Adipocyte (in vitro differentiated cells): Measurements from ENCODE around the gene UTP25.

Experiments used
- DNase-seq: peaks from one replicate; pipeline ENCODE4 v3.0.0-alpha.2; 2015; ENCODE audit warnings: low read depth
- H3K27me3 ChIP-seq: replicated peaks from 2 replicates; pipeline ENCODE4 v1.7.0; 2013; ENCODE audit warnings: mild to moderate bottlenecking, low read length, moderate library complexity; ENCODE audit not compliant: control insufficient read depth, insufficient read depth
- H3K36me3 ChIP-seq: 2 replicates; pipeline ENCODE4 v1.7.0; 2013; ENCODE audit warnings: low read length, mild to moderate bottlenecking, moderate library complexity; ENCODE audit not compliant: control insufficient read depth, insufficient read depth, severe bottlenecking
- H3K4me1 ChIP-seq: 2 replicates; pipeline ENCODE4 v1.7.0; 2013; ENCODE audit warnings: mild to moderate bottlenecking, low read length, moderate library complexity; ENCODE audit not compliant: control insufficient read depth, insufficient read depth
- H3K4me3 ChIP-seq: 2 replicates; pipeline ENCODE4 v1.7.0; 2013; ENCODE audit warnings: mild to moderate bottlenecking, low read length, moderate library complexity
- H3K9ac ChIP-seq: 2 replicates; pipeline ENCODE4 v1.7.0; 2013; ENCODE audit warnings: mild to moderate bottlenecking, low read length, moderate library complexity
- H3K9me3 ChIP-seq: 2 replicates; pipeline ENCODE4 v1.7.0; 2013; ENCODE audit warnings: mild to moderate bottlenecking, low read length, moderate library complexity; ENCODE audit not compliant: control insufficient read depth

The UTP25 gene

DNA sequence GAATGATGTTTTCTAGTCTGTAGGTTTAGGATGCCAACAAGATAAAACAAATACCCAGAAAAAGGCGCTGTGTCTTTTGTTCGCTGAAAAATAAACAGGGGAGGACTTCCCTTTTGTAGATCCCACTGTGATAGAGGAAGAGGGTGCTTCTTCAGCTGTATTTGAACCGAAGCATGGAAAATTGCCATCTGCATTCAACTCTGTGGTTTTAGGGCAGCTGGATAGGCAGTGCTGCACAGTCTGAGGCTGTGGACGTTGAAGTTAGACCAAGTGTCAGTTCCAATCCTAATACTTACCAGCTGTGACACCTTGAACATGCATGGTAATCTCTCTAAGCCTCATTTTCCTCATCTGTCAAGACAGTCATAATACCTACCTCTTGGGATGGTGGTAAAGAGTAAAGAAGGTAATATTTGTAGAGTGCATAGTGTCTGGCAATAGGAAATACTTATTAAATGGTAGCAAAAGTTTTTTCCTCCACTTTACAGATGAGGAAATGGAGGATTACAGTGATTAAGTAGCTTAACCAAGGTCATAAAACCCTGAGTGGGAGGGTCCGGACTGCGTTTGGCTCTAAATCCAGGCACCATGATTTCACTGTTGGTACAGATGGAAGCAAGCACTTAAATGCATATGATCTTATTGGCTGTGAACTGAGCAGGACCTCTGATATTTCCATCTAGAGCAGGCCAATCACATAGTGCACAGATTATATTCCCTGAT is 48.5 kb downstream of the UTP25 start:
- no peak overlapping the region for H3K9ac ChIP-seq
- H3K4me1 ChIP-seq = no peaks in the 10 kb centered on the region
- no peaks in the 10 kb centered on the region for H3K9me3 ChIP-seq
- DNase-seq = no peak
- H3K36me3 ChIP-seq = no peaks in the 10 kb centered on the region
- no peak overlapping the region for H3K4me3 ChIP-seq
- no peaks in the 10 kb centered on the region for H3K27me3 ChIP-seq

DNA sequence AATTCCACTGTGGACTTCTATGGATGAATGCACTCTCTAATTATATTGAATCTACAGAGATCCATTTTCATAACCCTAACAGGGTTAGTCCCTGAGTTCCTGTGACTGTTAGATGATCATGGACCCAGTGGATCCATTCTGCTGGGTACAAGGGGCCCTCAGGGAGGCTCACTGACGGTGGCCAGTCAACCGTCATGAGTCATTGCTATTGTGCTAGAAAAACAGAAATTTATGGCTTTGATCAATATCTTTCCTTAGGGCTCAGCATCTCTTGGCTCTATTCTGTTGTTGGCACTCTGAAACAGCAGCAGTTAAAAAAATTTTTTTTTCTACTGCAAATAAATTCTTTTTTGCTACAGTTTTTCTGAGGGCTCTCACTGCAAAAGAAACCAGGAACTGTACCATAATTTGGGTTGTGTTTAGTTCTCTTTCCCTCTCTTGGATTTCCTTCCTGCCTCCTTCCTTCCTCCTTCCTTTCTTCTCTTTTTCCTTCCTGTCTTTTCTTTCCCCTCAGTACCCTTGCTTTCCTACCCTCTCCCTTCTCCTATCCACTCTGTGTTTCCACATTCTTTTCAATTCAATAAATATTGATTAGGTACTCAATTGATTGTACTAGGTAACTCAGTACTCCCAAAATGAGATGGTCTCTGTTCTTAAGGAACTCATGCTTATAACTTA is 49.5 kb downstream of the UTP25 start:
- Histone ChIP-seq H3K4me1 (no peaks in the 10 kb centered on the region), H3K9ac (no peak overlapping the region), H3K36me3 (no peaks in the 10 kb centered on the region), H3K9me3 (no peaks in the 10 kb centered on the region), H3K4me3 (no peak overlapping the region), H3K27me3 (no peaks in the 10 kb centered on the region)
- DNase-seq = no peak

DNA sequence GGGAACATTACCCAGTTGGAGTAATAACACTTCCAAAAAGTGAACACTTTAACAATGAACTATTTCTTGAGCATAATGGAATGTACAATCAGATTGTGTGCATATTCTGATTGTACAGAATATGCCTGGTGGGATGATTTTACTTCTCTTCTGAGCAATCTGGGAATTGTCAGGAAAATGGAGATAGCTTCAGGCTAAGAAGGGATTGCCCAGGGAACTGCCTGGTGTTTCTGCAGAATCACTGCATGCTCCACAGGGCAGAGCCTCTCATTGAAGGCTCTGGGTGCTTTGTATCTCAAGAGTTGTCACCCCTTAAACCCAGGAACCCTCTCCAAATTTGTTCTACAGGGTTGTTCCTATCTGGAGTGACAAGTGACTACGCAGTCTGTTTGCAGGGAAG is 51.2 kb downstream of the UTP25 start:
- Histone ChIP-seq H3K4me3 (no peak overlapping the region), H3K9me3 (no peaks in the 10 kb centered on the region), H3K9ac (no peak overlapping the region), H3K36me3 (no peaks in the 10 kb centered on the region), H3K27me3 (no peaks in the 10 kb centered on the region), H3K4me1 (peaks cover 12% of the 10 kb centered on the region)
- no peak for DNase-seq

DNA sequence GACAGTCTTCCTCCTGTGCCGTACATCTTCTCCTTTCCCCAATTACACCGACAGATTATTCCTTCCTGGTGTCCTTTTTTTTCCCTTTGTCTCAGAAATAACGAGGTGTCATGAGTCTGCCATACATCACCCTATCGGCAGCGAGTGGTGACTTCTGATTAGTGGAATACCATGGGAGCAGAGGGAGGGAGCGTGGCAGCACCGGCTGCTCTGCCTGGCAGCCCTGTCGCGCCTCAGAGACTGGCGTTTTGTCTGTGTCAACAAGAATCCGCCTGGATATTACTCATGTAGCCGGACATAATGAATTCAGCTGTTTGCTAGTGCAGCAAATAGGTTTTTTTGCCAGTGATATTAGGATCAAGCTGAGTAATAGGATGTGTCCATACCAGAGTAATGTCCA is 51.8 kb downstream of the UTP25 start:
- H3K4me1 ChIP-seq = peaks cover 18% of the 10 kb centered on the region
- no peaks in the 10 kb centered on the region for H3K36me3 ChIP-seq
- no peaks in the 10 kb centered on the region for H3K27me3 ChIP-seq
- H3K9ac ChIP-seq = no peak overlapping the region
- no peak overlapping the region for H3K4me3 ChIP-seq
- no peak for DNase-seq
- H3K9me3 ChIP-seq = no peaks in the 10 kb centered on the region

DNA sequence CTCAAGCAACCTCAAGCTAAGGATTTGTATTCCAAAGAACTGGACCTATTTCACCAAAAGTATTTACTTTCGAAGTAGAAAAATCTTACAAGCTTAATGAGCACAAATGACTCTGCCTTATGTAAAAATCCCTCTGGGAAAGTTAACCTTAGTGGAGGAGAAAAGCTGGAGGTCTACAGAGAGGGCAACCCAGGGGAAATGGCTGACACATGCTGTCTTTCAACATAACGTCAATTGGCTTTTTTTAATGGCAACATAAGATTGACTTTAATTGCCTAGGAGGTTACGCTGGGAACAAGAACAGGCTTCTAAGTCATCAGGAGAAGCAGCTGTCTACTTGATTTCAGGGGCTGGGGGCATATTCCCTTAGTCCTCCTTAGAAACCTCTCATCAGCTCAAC is 52.3 kb downstream of the UTP25 start:
- H3K4me3 ChIP-seq = no peak overlapping the region
- H3K36me3 ChIP-seq = no peaks in the 10 kb centered on the region
- H3K27me3 ChIP-seq = no peaks in the 10 kb centered on the region
- peaks cover 23% of the 10 kb centered on the region for H3K4me1 ChIP-seq
- no peak for DNase-seq
- H3K9me3 ChIP-seq = no peaks in the 10 kb centered on the region
- H3K9ac ChIP-seq = no peak overlapping the region

DNA sequence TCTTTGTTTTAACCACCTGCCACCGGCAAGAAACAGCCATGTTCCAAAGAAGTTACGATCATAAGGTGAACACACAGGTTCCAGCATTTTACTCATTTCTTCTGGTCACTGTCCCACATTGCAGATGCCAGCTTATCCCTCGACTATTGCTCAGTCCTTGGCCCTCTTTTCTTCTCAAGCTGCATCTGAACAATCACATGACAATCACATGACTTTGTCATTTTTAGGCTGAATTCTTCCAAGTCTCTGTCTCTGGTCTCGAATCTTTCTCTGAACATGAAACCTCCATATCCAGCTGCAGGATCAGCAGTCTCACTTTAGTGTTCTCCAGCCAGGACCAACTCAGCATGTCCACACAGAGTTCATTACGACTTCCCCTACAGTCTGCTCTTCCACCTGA is 53.8 kb downstream of the UTP25 start:
- Histone ChIP-seq H3K4me1 (peaks cover 33% of the 10 kb centered on the region), H3K27me3 (peaks cover 3% of the 10 kb centered on the region), H3K9ac (no peak overlapping the region), H3K4me3 (no peak overlapping the region), H3K36me3 (no peaks in the 10 kb centered on the region), H3K9me3 (no peaks in the 10 kb centered on the region)
- no peak for DNase-seq

DNA sequence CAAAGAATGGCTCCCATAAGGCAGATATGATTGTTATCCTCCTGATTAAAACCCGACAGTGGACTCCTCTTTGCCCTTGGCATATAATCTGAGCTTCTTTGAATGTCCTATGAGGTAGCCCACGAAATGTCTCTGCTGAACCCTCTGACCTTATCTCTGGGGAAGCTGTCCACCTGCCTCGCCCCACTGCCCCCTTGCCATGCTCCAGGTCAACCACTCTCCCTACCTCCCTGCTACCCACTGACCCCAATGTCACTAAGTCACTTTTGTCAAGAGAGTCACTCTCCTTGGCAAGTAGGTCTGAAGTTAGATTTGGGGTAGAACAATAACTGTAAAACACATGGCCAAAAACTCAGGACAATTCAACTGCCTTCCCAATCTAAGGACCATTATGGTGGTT is 54.5 kb downstream of the UTP25 start:
- H3K4me1 ChIP-seq = peaks cover 33% of the 10 kb centered on the region
- no peak for DNase-seq
- H3K4me3 ChIP-seq = no peak overlapping the region
- H3K36me3 ChIP-seq = no peaks in the 10 kb centered on the region
- no peak overlapping the region for H3K9ac ChIP-seq
- no peaks in the 10 kb centered on the region for H3K9me3 ChIP-seq
- H3K27me3 ChIP-seq = peaks cover 6% of the 10 kb centered on the region

DNA sequence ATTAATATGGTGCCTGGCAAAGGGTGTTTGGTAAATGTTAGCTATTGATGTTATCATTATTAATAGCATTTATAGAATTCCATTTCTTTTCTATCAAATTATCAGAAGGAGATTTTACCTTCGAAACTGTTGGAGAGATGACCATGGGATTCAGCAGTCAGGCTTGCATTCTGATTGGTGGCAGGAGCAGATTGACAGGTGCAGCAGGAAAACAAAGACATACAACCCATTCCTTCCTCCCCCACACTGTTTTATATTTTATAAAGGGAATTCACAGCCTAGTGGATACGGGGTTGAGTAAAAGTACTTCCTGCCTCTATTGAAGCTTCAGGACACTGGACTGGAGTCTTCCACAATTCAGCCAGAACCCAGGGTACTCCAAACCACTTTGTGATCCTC is 55.2 kb downstream of the UTP25 start:
- Histone ChIP-seq H3K4me3 (peak overlapping the region; percentile 53), H3K9ac (no peak overlapping the region), H3K27me3 (peaks cover 6% of the 10 kb centered on the region), H3K4me1 (peaks cover 33% of the 10 kb centered on the region), H3K36me3 (no peaks in the 10 kb centered on the region), H3K9me3 (no peaks in the 10 kb centered on the region)
- DNase-seq = no peak

DNA sequence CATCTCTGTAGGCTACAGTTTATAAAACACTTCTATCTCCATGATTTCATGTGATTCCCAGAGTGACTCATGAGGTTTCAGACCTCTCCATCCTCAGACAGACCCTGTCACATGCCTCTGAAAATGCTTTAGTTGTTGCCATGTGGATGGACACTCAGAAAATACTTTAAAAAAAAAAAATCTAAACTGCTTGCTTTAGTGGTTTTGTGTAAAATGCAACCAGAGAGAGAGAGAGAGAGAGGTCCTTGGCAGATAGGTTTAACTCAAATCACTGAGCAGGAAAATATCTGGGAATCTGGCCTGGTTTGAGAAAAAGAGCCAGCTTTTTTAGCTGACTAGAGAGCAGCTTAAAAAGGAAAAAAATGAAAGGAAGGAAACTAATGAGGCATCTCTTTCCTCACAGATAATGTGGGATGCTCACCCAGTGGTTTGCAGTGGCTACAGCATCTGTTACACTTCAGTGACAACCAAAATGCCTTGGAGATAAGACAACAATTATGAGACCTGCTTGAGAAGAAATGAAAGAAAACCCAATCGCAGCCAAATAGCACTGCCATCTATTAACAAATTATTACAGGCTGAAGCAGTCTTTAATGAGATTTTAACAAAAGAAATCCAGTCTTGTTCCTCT is 55.7 kb downstream of the UTP25 start:
- Histone ChIP-seq H3K9me3 (no peaks in the 10 kb centered on the region), H3K9ac (peak overlapping the region; percentile 46), H3K27me3 (peaks cover 8% of the 10 kb centered on the region), H3K4me1 (peaks cover 33% of the 10 kb centered on the region), H3K36me3 (no peaks in the 10 kb centered on the region), H3K4me3 (peak overlapping the region; percentile 53)
- DNase-seq = peak; percentile 55

DNA sequence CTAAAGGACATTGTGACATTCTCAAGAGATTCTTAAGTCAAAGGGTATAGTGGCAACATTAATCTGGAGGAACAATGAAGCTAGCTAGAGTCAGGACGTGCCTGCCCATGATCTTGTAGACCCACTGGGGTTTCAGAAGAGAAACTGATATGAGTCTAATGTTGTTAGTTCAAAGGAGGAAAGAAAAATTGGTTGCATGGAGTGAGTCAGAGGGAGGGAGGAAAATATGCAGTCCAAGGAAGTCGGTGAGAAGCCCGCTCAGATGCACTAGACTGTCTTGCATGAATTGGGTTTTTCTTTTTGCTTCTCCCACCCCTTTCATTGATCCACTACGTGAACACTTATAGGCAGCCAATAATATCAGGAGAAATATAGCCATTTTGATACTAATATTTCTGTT is 56.5 kb downstream of the UTP25 start:
- peak; percentile 44 for DNase-seq
- peaks cover 8% of the 10 kb centered on the region for H3K27me3 ChIP-seq
- H3K9ac ChIP-seq = peak overlapping the region; percentile 46
- no peaks in the 10 kb centered on the region for H3K9me3 ChIP-seq
- peak overlapping the region; percentile 53 for H3K4me3 ChIP-seq
- H3K4me1 ChIP-seq = peaks cover 33% of the 10 kb centered on the region
- H3K36me3 ChIP-seq = no peaks in the 10 kb centered on the region

DNA sequence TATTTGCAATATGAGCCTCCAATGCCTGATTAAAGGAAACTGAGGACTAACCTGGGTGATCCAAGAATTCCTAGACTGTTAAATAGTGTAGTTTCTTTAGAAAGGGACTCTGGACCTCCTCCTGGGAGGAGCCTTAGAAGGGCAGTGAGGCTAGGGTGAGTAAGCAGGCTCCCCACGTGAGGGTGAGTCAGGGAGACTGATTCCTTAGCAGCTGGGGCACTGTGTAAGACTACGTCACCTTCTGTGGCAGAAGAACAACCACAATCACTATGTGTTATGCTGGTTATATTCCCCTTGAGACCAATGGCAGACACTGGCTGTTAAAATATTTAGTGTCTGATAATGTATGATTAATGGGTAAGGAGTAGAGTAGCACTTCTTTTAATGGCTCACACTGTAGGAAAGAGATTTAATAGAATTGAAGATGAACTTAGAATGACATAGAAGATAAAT is 56.9 kb downstream of the UTP25 start:
- no peaks in the 10 kb centered on the region for H3K9me3 ChIP-seq
- DNase-seq = peak; percentile 97

More for the DNA sequence above, 56.9 kb downstream of the UTP25 start:
- H3K36me3 ChIP-seq = no peaks in the 10 kb centered on the region
- H3K4me3 ChIP-seq = peak overlapping the region; percentile 53
- peak overlapping the region; percentile 46 for H3K9ac ChIP-seq
- H3K4me1 ChIP-seq = peaks cover 33% of the 10 kb centered on the region
- peaks cover 8% of the 10 kb centered on the region for H3K27me3 ChIP-seq
